Measurements from ENCODE around the gene ALDH1L1.

The ALDH1L1 gene

DNA sequence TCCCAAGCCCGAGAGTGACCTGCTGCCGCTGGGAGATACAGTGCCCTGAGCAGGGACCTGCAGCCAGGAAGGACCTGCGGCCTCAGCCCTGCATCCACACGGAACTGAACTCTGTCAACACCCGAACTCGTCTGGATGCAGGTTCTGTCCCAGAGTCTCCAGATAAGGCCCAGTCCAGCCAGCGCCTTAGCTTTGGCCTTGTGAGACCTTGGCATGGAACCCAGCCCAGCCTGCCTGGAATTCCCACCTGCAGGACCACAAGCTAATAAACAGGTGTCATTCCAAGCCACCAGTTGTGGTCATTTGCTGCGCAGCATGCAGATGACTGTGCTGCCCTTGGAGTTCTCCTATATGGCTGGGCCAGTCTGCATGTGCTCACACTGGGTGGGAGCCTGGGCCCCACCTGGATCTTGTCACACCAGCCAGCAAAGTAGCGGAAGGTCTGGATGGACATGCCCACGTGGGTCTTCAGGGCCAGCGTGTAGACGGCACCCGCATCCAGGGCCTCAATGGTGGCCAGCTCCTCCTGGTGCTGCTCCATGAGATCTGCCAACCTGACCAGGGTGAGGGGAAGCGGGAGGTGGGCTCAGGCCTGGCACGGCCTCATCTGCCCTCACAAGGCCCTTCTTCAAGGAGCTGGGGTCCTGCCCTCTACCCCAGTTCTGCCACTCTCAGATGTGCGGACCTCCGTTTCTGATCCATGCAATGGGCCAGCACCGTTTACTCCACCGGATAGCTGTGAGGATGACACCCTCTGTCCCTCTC lies 49.2 kb downstream of the ALDH1L1 start:
- CTCF ChIA-PET, result no interaction called here
- POLR2A ChIA-PET, result no interaction called here
- no peak for DNase-seq (ENCODE audit: extremely low spot score)
- TF ChIP-seq TARDBP (IDR thresholded peaks at IDR 0.05) (no peak), NFRKB (IDR thresholded peaks at IDR 0.05) (no peak), ELF4 (IDR thresholded peaks at IDR 0.05) (no peak), LEF1 (IDR thresholded peaks at IDR 0.05; ENCODE audit: borderline replicate concordance) (no peak), BHLHE40 (IDR thresholded peaks at IDR 0.05; ENCODE audit: borderline replicate concordance) (no peak), FOXM1 (IDR thresholded peaks at IDR 0.05; ENCODE audit: borderline replicate concordance) (no peak), ARNT (IDR thresholded peaks at IDR 0.05) (no peak), ZNF384 (IDR thresholded peaks at IDR 0.05) (no peak)
- TF ChIP-seq, protein P1, sequence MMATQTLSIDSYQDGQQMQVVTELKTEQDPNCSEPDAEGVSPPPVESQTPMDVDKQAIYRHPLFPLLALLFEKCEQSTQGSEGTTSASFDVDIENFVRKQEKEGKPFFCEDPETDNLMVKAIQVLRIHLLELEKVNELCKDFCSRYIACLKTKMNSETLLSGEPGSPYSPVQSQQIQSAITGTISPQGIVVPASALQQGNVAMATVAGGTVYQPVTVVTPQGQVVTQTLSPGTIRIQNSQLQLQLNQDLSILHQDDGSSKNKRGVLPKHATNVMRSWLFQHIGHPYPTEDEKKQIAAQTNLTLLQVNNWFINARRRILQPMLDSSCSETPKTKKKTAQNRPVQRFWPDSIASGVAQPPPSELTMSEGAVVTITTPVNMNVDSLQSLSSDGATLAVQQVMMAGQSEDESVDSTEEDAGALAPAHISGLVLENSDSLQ (IDR thresholded peaks at IDR 0.05), result no peak

GRCh38 chr3:126130081-126130855 lies 50.1 kb downstream of the ALDH1L1 start:
- DNase-seq (ENCODE audit: extremely low spot score), result no peak
- CTCF ChIA-PET, result no interaction called here
- no peak for TF ChIP-seq ARNT (IDR thresholded peaks at IDR 0.05)
- no peak for TF ChIP-seq SP1 (IDR thresholded peaks at IDR 0.05)
- TF ChIP-seq ELF4 (IDR thresholded peaks at IDR 0.05), result no peak
- TF ChIP-seq FOXA1 (IDR thresholded peaks at IDR 0.05), result no peak
- TF ChIP-seq SUZ12 (IDR thresholded peaks at IDR 0.05), result no peak
- TF ChIP-seq HDGF (IDR thresholded peaks at IDR 0.05; ENCODE audit: borderline replicate concordance), result no peak
- TF ChIP-seq BHLHE40 (IDR thresholded peaks at IDR 0.05; ENCODE audit: borderline replicate concordance), result no peak
- TF ChIP-seq L3MBTL2 (conservative IDR thresholded peaks at IDR 0.05), result no peak
- TF ChIP-seq CTBP1 (IDR thresholded peaks at IDR 0.05; ENCODE audit: borderline replicate concordance), result no peak
- no peak for TF ChIP-seq FOXM1 (IDR thresholded peaks at IDR 0.05; ENCODE audit: borderline replicate concordance)
- TF ChIP-seq FOXK2 (IDR thresholded peaks at IDR 0.05), result no peak
- no peak for TF ChIP-seq ZNF384 (IDR thresholded peaks at IDR 0.05)
- no peak for TF ChIP-seq LEF1 (IDR thresholded peaks at IDR 0.05; ENCODE audit: borderline replicate concordance)
- no peak for TF ChIP-seq TARDBP (IDR thresholded peaks at IDR 0.05)
- TF ChIP-seq, protein P1 (IDR thresholded peaks at IDR 0.05), result no peak
- TF ChIP-seq NFRKB (IDR thresholded peaks at IDR 0.05), result no peak
- POLR2A ChIA-PET, result no interaction called here

- ChIA-PET POLR2A (no interaction called here), CTCF (no interaction called here)
- DNase-seq (ENCODE audit: extremely low spot score), result no peak
- TF ChIP-seq FOXA1 (IDR thresholded peaks at IDR 0.05) (no peak), CTBP1 (IDR thresholded peaks at IDR 0.05; ENCODE audit: borderline replicate concordance) (no peak), FOXK2 (IDR thresholded peaks at IDR 0.05) (no peak), ARNT (IDR thresholded peaks at IDR 0.05) (no peak), ZNF384 (IDR thresholded peaks at IDR 0.05) (no peak), SUZ12 (IDR thresholded peaks at IDR 0.05) (no peak), SP1 (IDR thresholded peaks at IDR 0.05) (no peak), ELF4 (IDR thresholded peaks at IDR 0.05) (no peak), NFRKB (IDR thresholded peaks at IDR 0.05) (no peak), BHLHE40 (IDR thresholded peaks at IDR 0.05; ENCODE audit: borderline replicate concordance) (no peak), LEF1 (IDR thresholded peaks at IDR 0.05; ENCODE audit: borderline replicate concordance) (no peak), TARDBP (IDR thresholded peaks at IDR 0.05) (no peak), L3MBTL2 (conservative IDR thresholded peaks at IDR 0.05) (no peak), FOXM1 (IDR thresholded peaks at IDR 0.05; ENCODE audit: borderline replicate concordance) (no peak), HDGF (IDR thresholded peaks at IDR 0.05; ENCODE audit: borderline replicate concordance) (no peak)
- TF ChIP-seq, protein P1 (IDR thresholded peaks at IDR 0.05), result no peak
Observed at GRCh38 chr3:126129398-126129891, 50.9 kb downstream of the ALDH1L1 start.

- ChIA-PET POLR2A (no interaction called here), CTCF (no interaction called here)
Observed at GRCh38 chr3:126128504-126129397, 51.6 kb downstream of the ALDH1L1 start.

More at GRCh38 chr3:126128504-126129397, 51.6 kb downstream of the ALDH1L1 start:
- DNase-seq (ENCODE audit: extremely low spot score), result no peak
- no peak for TF ChIP-seq ELF4 (IDR thresholded peaks at IDR 0.05)
- TF ChIP-seq ZNF384 (IDR thresholded peaks at IDR 0.05), result no peak
- no peak for TF ChIP-seq BHLHE40 (IDR thresholded peaks at IDR 0.05; ENCODE audit: borderline replicate concordance)
- TF ChIP-seq ARNT (IDR thresholded peaks at IDR 0.05), result no peak
- TF ChIP-seq NFRKB (IDR thresholded peaks at IDR 0.05), result no peak
- TF ChIP-seq FOXK2 (IDR thresholded peaks at IDR 0.05), result no peak
- TF ChIP-seq, protein P1 (IDR thresholded peaks at IDR 0.05), result no peak
- no peak for TF ChIP-seq TARDBP (IDR thresholded peaks at IDR 0.05)
- TF ChIP-seq LEF1 (IDR thresholded peaks at IDR 0.05; ENCODE audit: borderline replicate concordance), result no peak
- no peak for TF ChIP-seq SP1 (IDR thresholded peaks at IDR 0.05)
- no peak for TF ChIP-seq L3MBTL2 (conservative IDR thresholded peaks at IDR 0.05)
- no peak for TF ChIP-seq CTBP1 (IDR thresholded peaks at IDR 0.05; ENCODE audit: borderline replicate concordance)
- no peak for TF ChIP-seq FOXM1 (IDR thresholded peaks at IDR 0.05; ENCODE audit: borderline replicate concordance)
- TF ChIP-seq SUZ12 (IDR thresholded peaks at IDR 0.05), result no peak
- no peak for TF ChIP-seq HDGF (IDR thresholded peaks at IDR 0.05; ENCODE audit: borderline replicate concordance)
- TF ChIP-seq FOXA1 (IDR thresholded peaks at IDR 0.05), result no peak

Data from HEK293T (cell line).